Mucosa of descending colon (tissue), 3 donors: ENCODE data around the gene DPP6. TPM values are rescaled to one million over a fixed set of nuclear protein-coding genes. Genes with fewer than 3 reads are reported as not detected.

Experiments used
- ATAC-seq: fragments of 200-7000 bp; cut with Tn5 transposase; one replicate; pipeline ENCODE4 v1.9.1; 2020; ENCODE audit warnings: mild to moderate bottlenecking, moderate library complexity
- DNase-seq, 3 donors: peaks; one replicate each; pipeline ENCODE4 v3.0.0-alpha.2; 2020
- H3K36me3 ChIP-seq: fragments of 200-600 bp; one replicate; pipeline ENCODE4 v1.8.0; 2021; ENCODE audit warnings: low read depth, mild to moderate bottlenecking
- H3K4me1 ChIP-seq: fragments of 200-600 bp; one replicate; pipeline ENCODE4 v1.8.0; 2021; ENCODE audit warnings: low read depth, mild to moderate bottlenecking
- H3K4me3 ChIP-seq: fragments of 200-600 bp; one replicate; pipeline ENCODE4 v1.8.0; 2021; ENCODE audit warnings: mild to moderate bottlenecking
- H3K9me3 ChIP-seq: fragments of 200-600 bp; one replicate; pipeline ENCODE4 v1.8.0; 2021; ENCODE audit warnings: mild to moderate bottlenecking
- CTCF ChIP-seq: fragments of 200-600 bp; IDR thresholded peaks from one replicate; pipeline ENCODE4 v1.8.0; 2022; ENCODE audit warnings: antibody characterized with exemption, mild to moderate bottlenecking
- intact Hi-C, 2 donors: fragments of 100-400 bp; cut with DNase I in 1 of 2; cut with micrococcal nuclease in 1 of 2; formaldehyde crosslinking; loops; one replicate each; pipeline versions ENCODE4 v1.11.0 to v1.11.1; 2022; cut with DNase I, micrococcal nuclease
- total RNA-seq, 3 donors: library from RNA; stranded (reverse); fragmentation: NEBNext Ultra II Directional in 2 of 3; extraction: Animal tissue kit (Norgen Biotek cat#: 25700) in 2 of 3; gene quantifications; one replicate each; pipeline versions ENCODE4 v1.2.1 to v1.2.4, GENCODE V29; 2021 to 2023
- donor health status: DM: no; HTN: no; CAD: no; lungs with moderate emphysema.
- donor health status: DM: no; HTN: no; CAD: no.
- donor health status: DM: no; HTN: yes; CAD: no.

The DPP6 gene
- total RNA-seq, 3 donors from 2014 or later, result 1.3 to 33.8 (median 1.5) TPM

GRCh38 chr7:154390961-154391360, 338.8 kb downstream of the DPP6 start:
- no peaks in the 10 kb centered on the region for H3K36me3 ChIP-seq
- H3K4me3 ChIP-seq, result no peak overlapping the region
- no peak for ATAC-seq
- no peaks in the 10 kb centered on the region for H3K9me3 ChIP-seq
- no peaks in the 10 kb centered on the region for H3K4me1 ChIP-seq
- intact Hi-C loops, result no loop called here
- TF ChIP-seq CTCF, result no peak
- no peak for DNase-seq

- Histone ChIP-seq H3K36me3 (no peaks in the 10 kb centered on the region), H3K4me1 (no peaks in the 10 kb centered on the region), H3K4me3 (no peak overlapping the region), H3K9me3 (no peaks in the 10 kb centered on the region)
- ATAC-seq (no peak), DNase-seq (no peak)
- intact Hi-C loops, result no loop called here
- no peak for TF ChIP-seq CTCF
These were observed 342.6 kb downstream of the DPP6 start for GRCh38 chr7:154394804-154395203.

DNA sequence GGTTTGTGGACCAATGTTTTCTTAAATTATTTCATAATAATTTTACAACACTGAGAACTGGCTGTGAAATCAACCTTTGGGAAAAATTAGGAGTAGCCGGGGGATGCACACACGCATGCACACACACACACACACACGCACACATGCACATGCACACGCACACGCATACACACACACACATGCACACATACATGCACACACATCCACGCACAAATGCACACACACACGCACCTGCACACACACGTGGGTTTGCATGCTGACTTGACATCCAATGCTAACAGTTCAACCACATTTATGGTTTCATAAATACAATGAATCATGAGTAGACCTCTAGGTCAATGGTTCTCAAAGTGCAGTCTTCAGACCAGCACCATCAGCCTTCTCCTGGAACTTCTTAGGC, 354.1 kb downstream of the DPP6 start:
- no peak for ATAC-seq
- intact Hi-C loops, result no loop called here

DNA sequence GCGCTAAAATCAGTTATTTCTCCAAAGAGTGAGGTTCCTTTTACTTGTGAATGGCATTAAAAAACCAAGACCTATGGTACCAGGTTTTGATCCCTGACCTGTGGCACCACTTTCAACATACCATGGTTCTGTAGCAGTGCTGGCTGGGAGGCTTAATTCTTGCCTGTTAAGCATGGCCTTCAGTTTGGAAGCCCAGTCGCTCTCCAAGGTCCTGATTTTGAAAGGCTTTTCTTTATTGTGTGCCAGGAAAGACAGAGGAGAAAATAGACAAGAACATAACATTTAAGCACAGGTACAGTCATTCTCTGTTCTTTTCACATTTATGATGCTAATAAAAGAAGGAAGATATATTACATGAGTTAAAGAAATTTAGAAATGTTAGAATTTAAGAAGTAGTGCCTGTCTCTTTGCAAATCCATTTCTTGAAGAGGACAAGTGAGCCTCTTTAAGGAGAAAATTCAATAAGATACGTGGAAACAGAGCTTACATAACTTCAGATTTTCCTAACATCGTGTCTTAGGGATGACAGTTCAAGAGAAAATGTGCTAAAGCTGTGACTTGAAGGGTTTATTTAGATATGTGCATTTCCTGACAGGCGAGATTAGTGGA, 357.6 kb downstream of the DPP6 start:
- no peak for TF ChIP-seq CTCF
- Histone ChIP-seq H3K36me3 (no peaks in the 10 kb centered on the region), H3K9me3 (no peaks in the 10 kb centered on the region), H3K4me3 (no peak overlapping the region), H3K4me1 (no peaks in the 10 kb centered on the region)
- intact Hi-C loops, result no loop called here
- DNase-seq (peak in 1 of 3 donors; percentile 41), ATAC-seq (no peak)

More for the DNA sequence above, 354.1 kb downstream of the DPP6 start:
- no peak for TF ChIP-seq CTCF
- DNase-seq, result no peak
- no peaks in the 10 kb centered on the region for H3K9me3 ChIP-seq
- H3K36me3 ChIP-seq, result no peaks in the 10 kb centered on the region
- no peak overlapping the region for H3K4me3 ChIP-seq
- H3K4me1 ChIP-seq, result no peaks in the 10 kb centered on the region

DNA sequence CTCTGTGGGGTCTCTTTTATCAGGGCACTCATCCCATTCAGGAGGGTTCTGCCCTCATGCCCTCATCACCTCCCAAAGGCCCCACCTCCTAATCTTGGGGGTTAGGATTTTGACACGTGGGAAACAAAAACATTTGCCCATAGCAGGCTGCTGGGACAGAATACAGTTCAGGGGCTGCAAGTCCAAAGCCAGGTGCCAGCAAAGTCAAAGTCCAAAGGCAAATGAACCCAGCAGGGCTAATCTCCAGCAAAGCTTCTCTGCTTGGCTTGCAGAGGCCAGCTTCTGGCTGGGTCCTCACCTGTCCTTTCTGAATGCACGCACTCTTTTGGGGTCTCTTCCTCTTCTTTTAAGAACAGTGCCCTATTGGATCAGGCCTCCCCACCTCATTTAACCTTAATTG, 359.9 kb downstream of the DPP6 start:
- Histone ChIP-seq H3K9me3 (no peaks in the 10 kb centered on the region), H3K4me3 (no peak overlapping the region), H3K4me1 (no peaks in the 10 kb centered on the region), H3K36me3 (no peaks in the 10 kb centered on the region)
- intact Hi-C loops, result no loop called here
- DNase-seq (no peak), ATAC-seq (no peak)
- TF ChIP-seq CTCF, result no peak
